ENCODE measurements around the gene IRS2.

IRS2 gene

GRCh38 chr13:109728791-109729731, 57.3 kb downstream of the IRS2 start:
- TF ChIP-seq TAF1 (IDR thresholded peaks at IDR 0.05; ENCODE audit: borderline replicate concordance, insufficient read depth, low read length) (no peak), REST (IDR thresholded peaks at IDR 0.05; ENCODE audit: insufficient read depth in 1 of 2, low read depth in 2 of 2, low read length in 2 of 2) (no peak), POLR2AphosphoS5 (IDR thresholded peaks at IDR 0.05; ENCODE audit: low read depth, low read length) (no peak), SIN3A (IDR thresholded peaks at IDR 0.05; ENCODE audit: borderline replicate concordance, insufficient read depth, low read length) (no peak), FOXP2 (optimal IDR thresholded peaks at IDR 0.05; ENCODE audit: borderline replicate concordance, extremely low read depth, extremely low read length, insufficient read depth) (no peak)

- TF ChIP-seq POLR2AphosphoS5 (IDR thresholded peaks at IDR 0.05; ENCODE audit: low read depth, low read length) (no peak), REST (IDR thresholded peaks at IDR 0.05; ENCODE audit: insufficient read depth in 1 of 2, low read depth in 2 of 2, low read length in 2 of 2) (no peak), SIN3A (IDR thresholded peaks at IDR 0.05; ENCODE audit: borderline replicate concordance, insufficient read depth, low read length) (no peak), FOXP2 (optimal IDR thresholded peaks at IDR 0.05; ENCODE audit: borderline replicate concordance, extremely low read depth, extremely low read length, insufficient read depth) (no peak), TAF1 (IDR thresholded peaks at IDR 0.05; ENCODE audit: borderline replicate concordance, insufficient read depth, low read length) (no peak)
Measured at GRCh38 chr13:109728061-109728460, 58.3 kb downstream of the IRS2 start.

GRCh38 chr13:109727251-109727650, 59.1 kb downstream of the IRS2 start:
- no peak for TF ChIP-seq FOXP2 (optimal IDR thresholded peaks at IDR 0.05; ENCODE audit: borderline replicate concordance, extremely low read depth, extremely low read length, insufficient read depth)

GRCh38 chr13:109725995-109726637, 60.3 kb downstream of the IRS2 start:
- TF ChIP-seq TAF1 (IDR thresholded peaks at IDR 0.05; ENCODE audit: borderline replicate concordance, insufficient read depth, low read length) (no peak), FOXP2 (optimal IDR thresholded peaks at IDR 0.05; ENCODE audit: borderline replicate concordance, extremely low read depth, extremely low read length, insufficient read depth) (no peak), REST (IDR thresholded peaks at IDR 0.05; ENCODE audit: insufficient read depth in 1 of 2, low read depth in 2 of 2, low read length in 2 of 2) (no peak), POLR2AphosphoS5 (IDR thresholded peaks at IDR 0.05; ENCODE audit: low read depth, low read length) (no peak), SIN3A (IDR thresholded peaks at IDR 0.05; ENCODE audit: borderline replicate concordance, insufficient read depth, low read length) (no peak)

GRCh38 chr13:109725297-109725696, 61.1 kb downstream of the IRS2 start:
- TF ChIP-seq POLR2AphosphoS5 (IDR thresholded peaks at IDR 0.05; ENCODE audit: low read depth, low read length) (no peak), REST (IDR thresholded peaks at IDR 0.05; ENCODE audit: insufficient read depth in 1 of 2, low read depth in 2 of 2, low read length in 2 of 2) (no peak), FOXP2 (optimal IDR thresholded peaks at IDR 0.05; ENCODE audit: borderline replicate concordance, extremely low read depth, extremely low read length, insufficient read depth) (no peak), SIN3A (IDR thresholded peaks at IDR 0.05; ENCODE audit: borderline replicate concordance, insufficient read depth, low read length) (no peak), TAF1 (IDR thresholded peaks at IDR 0.05; ENCODE audit: borderline replicate concordance, insufficient read depth, low read length) (no peak)
